HepG2 (cell line): ENCODE data around the gene ARHGEF3. TPM values are rescaled to one million over a fixed set of nuclear protein-coding genes. Genes with fewer than 3 reads are reported as not detected.
A peak's percentile ranks its signal among the peaks of the same experiment; 100 is the strongest.

Experiments used
- ATAC-seq: fragments of 200-7000 bp; cut with Tn5 transposase; 3 replicates; pipeline ENCODE4 v1.9.1; 2020; ENCODE audit warnings: mild to moderate bottlenecking, moderate library complexity
- BruUV-seq: library from RNA; stranded (reverse); fragments of 400-500 nt; replicated peaks from 2 replicates; lab custom pipeline; 2021; lab: Mats Ljungman, UMichigan
- CTCF ChIA-PET: fragments of 300-600 bp; formaldehyde crosslinking; extraction: SDS; loops from one replicate; lab custom pipeline; 2021; ENCODE audit warnings: low total read pairs, inconsistent platforms, low intra/inter-chr PET ratio; lab: Yijun Ruan, JAX
- POLR2A ChIA-PET: fragments of 350-600 bp; sonication (Branson Sonifier 250); formaldehyde crosslinking; loops from one replicate; lab custom pipeline; 2020; ENCODE audit warnings: antibody characterized with exemption, inconsistent platforms; lab: Yijun Ruan, JAX
- DNase-seq: peaks from one replicate; pipeline ENCODE4 v3.0.0-alpha.2; 2015; ENCODE audit warnings: low spot score
- FAIRE-seq: peaks from 3 replicates; lab custom pipeline; 2011; peaks lifted over from hg19 to GRCh38; lab: Jason Lieb, UNC
- H2AFZ ChIP-seq: one replicate; pipeline ENCODE4 v1.6.1; 2011; ENCODE audit warnings: low read length, inconsistent platforms
- H3K27ac ChIP-seq: fragments of 300-600 bp; 3 replicates; pipeline ENCODE4 v1.8.0; 2011; ENCODE audit warnings: mixed run types, mild to moderate bottlenecking, mixed read lengths, low read length, inconsistent platforms; ENCODE audit not compliant: insufficient read depth; ENCODE audit errors: extremely low read length
- H3K27me3 ChIP-seq, 2 experiments: fragments of 200-600 bp in 1 of 2; 2 replicates in 1 of 2; 3 replicates in 1 of 2; pipeline versions ENCODE4 v1.6.0 to v1.8.0; 2011; ENCODE audit warnings: low read length in 2 of 2, mild to moderate bottlenecking in 2 of 2, moderate library complexity in 2 of 2, inconsistent platforms in 1 of 2; ENCODE audit not compliant: insufficient read depth in 2 of 2, control insufficient read depth in 1 of 2
- H3K36me3 ChIP-seq, 2 experiments: fragments of 200-600 bp in 1 of 2; replicated peaks in 1 of 2; 2 replicates in 1 of 2; 3 replicates in 1 of 2; pipeline versions ENCODE4 v1.5.1 to v1.8.0; 2011; ENCODE audit warnings: low read length in 2 of 2, inconsistent platforms in 1 of 2; ENCODE audit not compliant: insufficient read depth in 2 of 2, control insufficient read depth in 1 of 2
- H3K4me1 ChIP-seq: 2 replicates; pipeline ENCODE4 v1.5.1; 2012; ENCODE audit warnings: low read length, inconsistent platforms; ENCODE audit not compliant: insufficient read depth
- H3K4me2 ChIP-seq: 2 replicates; pipeline ENCODE4 v1.6.0; 2011; ENCODE audit warnings: low read depth, low read length, inconsistent platforms
- H3K4me3 ChIP-seq, 3 experiments: fragments of 200-600 bp in 1 of 3; sonication (generic), shearing (Covaris generic) in 1 of 3; replicated peaks in 1 of 3; 2 replicates each; pipeline ENCODE4 v1.5.1; 2011 to 2016; ENCODE audit warnings: low read length in 3 of 3, inconsistent platforms in 2 of 3, low read depth in 2 of 3, mild to moderate bottlenecking in 2 of 3, control low read depth in 1 of 3, mixed read lengths in 1 of 3; ENCODE audit not compliant: insufficient read depth in 1 of 3
- H3K79me2 ChIP-seq: one replicate; pipeline ENCODE4 v1.6.1; 2011; ENCODE audit warnings: low read length, inconsistent platforms; ENCODE audit not compliant: insufficient read depth
- H3K9ac ChIP-seq: 2 replicates; pipeline ENCODE4 v1.6.0; 2011; ENCODE audit warnings: mild to moderate bottlenecking, low read depth, low read length, inconsistent platforms; ENCODE audit not compliant: insufficient read depth
- H3K9me3 ChIP-seq: 2 replicates; pipeline ENCODE4 v1.5.1; 2012; ENCODE audit warnings: mild to moderate bottlenecking, low read length
- H4K20me1 ChIP-seq: 2 replicates; pipeline ENCODE4 v1.6.0; 2011; ENCODE audit warnings: inconsistent platforms, mild to moderate bottlenecking, low read length, moderate library complexity; ENCODE audit not compliant: insufficient read depth
- CBFB ChIP-seq: sonication (generic); formaldehyde crosslinking; IDR thresholded peaks from 2 replicates; pipeline ENCODE4 v1.4.0; 2020; ENCODE audit warnings: missing genetic modification reagents
- EEA1 ChIP-seq: sonication (generic); formaldehyde crosslinking; IDR thresholded peaks from 2 replicates; pipeline ENCODE4 v1.5.1; 2020; ENCODE audit warnings: mild to moderate bottlenecking, missing genetic modification reagents, borderline replicate concordance
- HOXA9 ChIP-seq: sonication (generic); formaldehyde crosslinking; IDR thresholded peaks from 2 replicates; pipeline ENCODE4 v1.8.1; 2022; ENCODE audit warnings: missing genetic modification reagents, mild to moderate bottlenecking, moderate library complexity, borderline replicate concordance
- KDM2A ChIP-seq: sonication (generic); formaldehyde crosslinking; IDR thresholded peaks from 2 replicates; pipeline ENCODE4 v1.4.0; 2020; ENCODE audit warnings: low read depth, missing genetic modification reagents, borderline replicate concordance
- RBFOX2 ChIP-seq: fragments of 200-400 bp; formaldehyde crosslinking; IDR thresholded peaks from 2 replicates; pipeline ENCODE4 v1.6.1; 2017; ENCODE audit warnings: low read depth, mild to moderate bottlenecking, low read length
- RBM39 ChIP-seq: fragments of 200-400 bp; formaldehyde crosslinking; IDR thresholded peaks from one replicate; pipeline ENCODE4 v1.6.1; 2018; ENCODE audit warnings: antibody characterized with exemption, mild to moderate bottlenecking, low read depth, low read length; ENCODE audit not compliant: poor library complexity, severe bottlenecking
- REXO4 ChIP-seq: sonication (generic); formaldehyde crosslinking; IDR thresholded peaks from 2 replicates; pipeline ENCODE4 v1.8.0; 2022; ENCODE audit warnings: missing genetic modification reagents, mild to moderate bottlenecking, borderline replicate concordance
- RFXAP ChIP-seq: sonication (generic); formaldehyde crosslinking; IDR thresholded peaks from 2 replicates; pipeline ENCODE4 v1.4.0; 2020; ENCODE audit warnings: missing genetic modification reagents, borderline replicate concordance
- SMARCE1 ChIP-seq: fragments of 450-650 bp; IDR thresholded peaks from 2 replicates; pipeline ENCODE4 v1.6.1; 2017; ENCODE audit warnings: borderline replicate concordance
- TBX3 ChIP-seq: fragments of 450-650 bp; IDR thresholded peaks from 2 replicates; pipeline ENCODE4 v1.6.1; 2017; ENCODE audit warnings: antibody characterized with exemption, mild to moderate bottlenecking, inconsistent platforms, borderline replicate concordance
- ZBTB3 ChIP-seq: sonication (generic); formaldehyde crosslinking; IDR thresholded peaks from 2 replicates; pipeline ENCODE4 v1.4.0; 2020; ENCODE audit warnings: low read depth, mild to moderate bottlenecking, moderate library complexity, missing genetic modification reagents, borderline replicate concordance
- ZC3H13 ChIP-seq: sonication (generic); formaldehyde crosslinking; IDR thresholded peaks from 2 replicates; pipeline ENCODE4 v1.8.1; 2023; ENCODE audit warnings: mild to moderate bottlenecking, missing genetic modification reagents, moderate library complexity
- ZMYM2 ChIP-seq: sonication (generic); formaldehyde crosslinking; IDR thresholded peaks from 2 replicates; pipeline ENCODE4 v1.8.0; 2022; ENCODE audit warnings: mild to moderate bottlenecking, missing genetic modification reagents
- ZNF121 ChIP-seq: sonication (generic); formaldehyde crosslinking; IDR thresholded peaks from 2 replicates; pipeline ENCODE4 v1.5.0; 2020; ENCODE audit warnings: mild to moderate bottlenecking, missing genetic modification reagents
- ZNF136 ChIP-seq: sonication (generic); formaldehyde crosslinking; IDR thresholded peaks from 2 replicates; pipeline ENCODE4 v1.8.1; 2022; ENCODE audit warnings: low read depth, mild to moderate bottlenecking, moderate library complexity, missing genetic modification reagents
- ZNF570 ChIP-seq: sonication (generic); formaldehyde crosslinking; IDR thresholded peaks from 2 replicates; pipeline ENCODE4 v1.4.0; 2020; ENCODE audit warnings: mild to moderate bottlenecking, missing genetic modification reagents, borderline replicate concordance
- ZNF607 ChIP-seq: sonication (generic); formaldehyde crosslinking; IDR thresholded peaks from 2 replicates; pipeline ENCODE4 v1.5.1; 2020; ENCODE audit warnings: missing genetic modification reagents, mild to moderate bottlenecking, borderline replicate concordance
- ZSCAN30 ChIP-seq: sonication (generic); formaldehyde crosslinking; IDR thresholded peaks from 2 replicates; pipeline ENCODE4 v1.5.0; 2020; ENCODE audit warnings: mild to moderate bottlenecking, missing genetic modification reagents
- WGBS: methylation state at CpG from one replicate; pipeline ENCODE4 v1.1.6; 2017; ENCODE audit warnings: low lambda C conversion rate; 5-methylcytosine and 5-hydroxymethylcytosine counted together
- in situ Hi-C: cut with HindIII; loops from 2 replicates; pipeline ENCODE4 v1.10.0; 2017; ENCODE audit warnings: low pct_unique_long_range_greater_than_20kb; ENCODE audit not compliant: extremely low pct_ligation_motif_present
- intact Hi-C: fragments of 100-400 bp; cut with micrococcal nuclease; formaldehyde crosslinking; loops from one replicate; pipeline ENCODE4 v1.10.0; 2022; ENCODE audit not compliant: unreplicated experiment
- polyA plus RNA-seq, 8 experiments: library from polyadenylated mRNA; depleted of rRNA in 3 of 8; stranded (reverse) in 7 of 8; unstranded in 1 of 8; fragments of >200 nt; fragmentation: Illumina TruSeq in 4 of 8; extraction: Trizol in 4 of 8; gene quantifications; 2 replicates each; pipeline versions ENCODE4 v1.2.1 to v1.2.3, GENCODE V29; 2011 to 2016; ENCODE audit warnings: low read depth in 4 of 8, missing spikeins in 1 of 8, mixed read lengths in 1 of 8; ENCODE audit not compliant: insufficient read depth in 1 of 8
- total RNA-seq, 5 experiments: library from RNA; depleted of rRNA; stranded (reverse); fragments of >200 nt; fragmentation: Illumina TruSeq; extraction: Trizol; gene quantifications; 2 replicates each; pipeline ENCODE4 v1.2.3, GENCODE V29; 2016; ENCODE audit warnings: low read depth in 1 of 5
- TF ChIP-seq, protein P1 (sequence below): sonication (generic); formaldehyde crosslinking; IDR thresholded peaks from 2 replicates; pipeline ENCODE4 v1.5.0; 2020; ENCODE audit warnings: missing genetic modification reagents
- TF ChIP-seq, protein P2 (sequence below): sonication (generic); formaldehyde crosslinking; IDR thresholded peaks from 2 replicates; pipeline ENCODE4 v1.4.0; 2020; ENCODE audit warnings: missing genetic modification reagents

The ARHGEF3 gene
- total and polyA plus RNA-seq, 2 of the 13 experiments (the other 11 are each of a cell fraction or from before 2014, with no cell fraction given) = 14.8 to 23.1 TPM

DNA sequence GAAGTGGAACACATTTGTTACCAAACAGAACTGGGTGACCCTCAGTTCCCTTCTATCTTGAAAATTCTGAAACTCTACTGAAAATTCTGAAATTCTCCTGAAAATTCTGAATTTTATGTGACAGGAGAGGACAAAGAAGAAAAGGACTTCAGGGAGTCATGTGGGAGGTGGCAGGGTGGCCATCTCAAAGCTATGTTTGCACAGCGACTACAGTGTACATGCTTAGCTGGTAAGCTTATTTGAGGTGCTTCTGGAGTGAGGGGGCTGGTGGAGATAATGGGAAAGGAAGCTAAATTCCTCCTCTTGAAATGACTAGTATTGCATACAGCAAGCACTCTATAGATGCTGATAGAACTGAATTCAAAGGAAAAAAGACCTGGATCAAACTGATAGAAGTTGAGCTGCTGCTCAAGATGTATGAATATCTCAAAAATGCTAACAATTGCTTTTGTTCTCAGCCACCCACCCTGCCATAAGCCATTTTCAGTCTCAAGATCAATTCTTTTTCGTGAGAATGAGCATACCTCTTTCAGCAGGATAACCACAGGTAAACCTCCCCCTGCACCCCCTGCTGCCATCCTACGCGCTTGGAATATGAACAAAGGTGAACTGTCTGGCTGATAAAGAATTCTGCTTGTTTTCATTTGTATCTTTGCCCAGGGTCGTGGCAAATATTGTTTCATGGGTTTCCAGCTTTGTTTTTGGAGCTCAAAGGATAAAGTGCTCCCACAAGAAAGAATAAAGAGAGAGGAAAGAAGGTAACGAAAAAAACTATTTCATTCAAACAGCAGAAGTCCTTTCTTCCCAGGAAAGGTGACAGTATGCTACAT lies 16.6 kb upstream of the ARHGEF3 start:
- ChIA-PET POLR2A (interaction anchor here (0.8 to 3.8 kb wide), 9 partner anchors 12 to 171 kb away, joined by 3 to 42 read pairs (median 5); partner anchors contain the start of gene ARHGEF3), CTCF (no interaction called here)
- peak; percentile 69 for FAIRE-seq
- TF ChIP-seq ZNF607 (CRISPR knock-in tag) = no peak
- TF ChIP-seq ZNF136 (CRISPR knock-in tag) = no peak
- TF ChIP-seq ZNF570 (CRISPR knock-in tag) = no peak
- TF ChIP-seq KDM2A (CRISPR knock-in tag) = no peak
- TF ChIP-seq RFXAP (CRISPR knock-in tag) = no peak
- no peak for TF ChIP-seq RBFOX2
- no peak for TF ChIP-seq ZMYM2 (CRISPR knock-in tag)
- TF ChIP-seq RBM39 = no peak
- TF ChIP-seq CBFB = no peak
- no peak for TF ChIP-seq ZNF121
- TF ChIP-seq ZC3H13 (CRISPR knock-in tag) = no peak
- TF ChIP-seq HOXA9 (CRISPR knock-in tag) = no peak
- no peak for TF ChIP-seq TBX3
- TF ChIP-seq, protein P1, sequence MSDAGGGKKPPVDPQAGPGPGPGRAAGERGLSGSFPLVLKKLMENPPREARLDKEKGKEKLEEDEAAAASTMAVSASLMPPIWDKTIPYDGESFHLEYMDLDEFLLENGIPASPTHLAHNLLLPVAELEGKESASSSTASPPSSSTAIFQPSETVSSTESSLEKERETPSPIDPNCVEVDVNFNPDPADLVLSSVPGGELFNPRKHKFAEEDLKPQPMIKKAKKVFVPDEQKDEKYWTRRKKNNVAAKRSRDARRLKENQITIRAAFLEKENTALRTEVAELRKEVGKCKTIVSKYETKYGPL (CRISPR knock-in tag) = no peak
- no peak for TF ChIP-seq ZSCAN30 (CRISPR knock-in tag)
- TF ChIP-seq SMARCE1 = no peak
- no peak for TF ChIP-seq EEA1 (CRISPR knock-in tag)
- no peak for TF ChIP-seq ZBTB3
- TF ChIP-seq, protein P2, sequence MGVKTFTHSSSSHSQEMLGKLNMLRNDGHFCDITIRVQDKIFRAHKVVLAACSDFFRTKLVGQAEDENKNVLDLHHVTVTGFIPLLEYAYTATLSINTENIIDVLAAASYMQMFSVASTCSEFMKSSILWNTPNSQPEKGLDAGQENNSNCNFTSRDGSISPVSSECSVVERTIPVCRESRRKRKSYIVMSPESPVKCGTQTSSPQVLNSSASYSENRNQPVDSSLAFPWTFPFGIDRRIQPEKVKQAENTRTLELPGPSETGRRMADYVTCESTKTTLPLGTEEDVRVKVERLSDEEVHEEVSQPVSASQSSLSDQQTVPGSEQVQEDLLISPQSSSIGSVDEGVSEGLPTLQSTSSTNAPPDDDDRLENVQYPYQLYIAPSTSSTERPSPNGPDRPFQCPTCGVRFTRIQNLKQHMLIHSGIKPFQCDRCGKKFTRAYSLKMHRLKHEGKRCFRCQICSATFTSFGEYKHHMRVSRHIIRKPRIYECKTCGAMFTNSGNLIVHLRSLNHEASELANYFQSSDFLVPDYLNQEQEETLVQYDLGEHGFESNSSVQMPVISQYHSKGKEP (CRISPR knock-in tag) = no peak
- no peak for TF ChIP-seq REXO4

More for the DNA sequence above, 16.6 kb upstream of the ARHGEF3 start:
- H3K27me3 ChIP-seq = no peaks in the 10 kb centered on the region
- WGBS = 3% methylated on average over 6 of the region's 6 CpGs
- peak; percentile 83 for ATAC-seq
- H4K20me1 ChIP-seq = no peaks in the 10 kb centered on the region
- H3K4me1 ChIP-seq = peaks cover 61% of the 10 kb centered on the region
- no peak overlapping the region for H2AFZ ChIP-seq
- H3K79me2 ChIP-seq = no peaks in the 10 kb centered on the region
- peak; percentile 89 for DNase-seq
- peak overlapping the region in 2 of 3 experiments; percentile 19 to 31; a peak in 3 of 6 replicates for H3K4me3 ChIP-seq
- H3K36me3 ChIP-seq = no peaks in the 10 kb centered on the region
- BruUV-seq = no TSS peak
- H3K9ac ChIP-seq = 0 out of 2 replicates have a peak overlapping the region, but pooled peaks have one; percentile 6
- in situ Hi-C loops = no loop called here
- H3K9me3 ChIP-seq = no peaks in the 10 kb centered on the region
- intact Hi-C loops = loop anchor here (2.0 to 5.0 kb wide), 2 partner anchors 18 to 169 kb away; partner anchors contain the start of gene ARHGEF3
- H3K27ac ChIP-seq = peak overlapping the region; percentile 58
- peak overlapping the region; percentile 60 for H3K4me2 ChIP-seq
